Mesenchymal stem cell (in vitro differentiated cells and primary cell): Measurements from ENCODE around the gene APBA1.
A peak's percentile ranks its signal among the peaks of the same experiment; 100 is the strongest.

Experiments used
- DNase-seq: peaks from one replicate; pipeline ENCODE4 v3.0.0-alpha.2; 2013
- H2AFZ ChIP-seq: one replicate; pipeline ENCODE4 v1.6.1; 2013; ENCODE audit warnings: low read depth, mild to moderate bottlenecking, control low read depth, inconsistent platforms, low read length, moderate library complexity
- H2AK5ac ChIP-seq: 2 replicates; pipeline ENCODE4 v1.6.1; 2013; ENCODE audit warnings: low read length, moderate library complexity, mild to moderate bottlenecking, inconsistent platforms; ENCODE audit not compliant: severe bottlenecking
- H2BK120ac ChIP-seq: one replicate; pipeline ENCODE4 v1.6.1; 2013; ENCODE audit warnings: low read depth, mild to moderate bottlenecking, inconsistent platforms, low read length, moderate library complexity
- H2BK12ac ChIP-seq, 2 experiments: one replicate each; pipeline ENCODE4 v1.6.1; 2013; ENCODE audit warnings: inconsistent platforms in 2 of 2, low read length in 2 of 2, mild to moderate bottlenecking in 2 of 2, moderate library complexity in 2 of 2, control low read depth in 1 of 2
- H2BK15ac ChIP-seq: one replicate; pipeline ENCODE4 v1.6.1; 2013; ENCODE audit warnings: mild to moderate bottlenecking, low read depth, inconsistent platforms; ENCODE audit not compliant: poor library complexity, severe bottlenecking
- H2BK5ac ChIP-seq: 2 replicates; pipeline ENCODE4 v1.6.1; 2013; ENCODE audit warnings: low read depth, mild to moderate bottlenecking, low read length, control low read depth, inconsistent platforms; ENCODE audit not compliant: poor library complexity, severe bottlenecking
- H3K14ac ChIP-seq, 2 experiments: one replicate each; pipeline ENCODE4 v1.6.1; 2013; ENCODE audit warnings: inconsistent platforms in 2 of 2, low read length in 2 of 2, control low read depth in 1 of 2, mild to moderate bottlenecking in 1 of 2, moderate library complexity in 1 of 2
- H3K18ac ChIP-seq, 2 experiments: one replicate each; pipeline ENCODE4 v1.6.1; 2013; ENCODE audit warnings: inconsistent platforms in 2 of 2, low read length in 2 of 2, control low read depth in 1 of 2, low read depth in 1 of 2, mild to moderate bottlenecking in 1 of 2
- H3K23ac ChIP-seq, 2 experiments: one replicate each; pipeline ENCODE4 v1.6.1; 2013; ENCODE audit warnings: inconsistent platforms in 2 of 2, low read length in 2 of 2, mild to moderate bottlenecking in 2 of 2, moderate library complexity in 2 of 2, control low read depth in 1 of 2
- H3K27ac ChIP-seq: 2 replicates; pipeline ENCODE4 v1.5.1; 2013; ENCODE audit warnings: mild to moderate bottlenecking, moderate library complexity, low read length, control low read depth, inconsistent platforms; ENCODE audit not compliant: poor library complexity, severe bottlenecking
- H3K27me3 ChIP-seq, 2 experiments: 2 replicates each; pipeline versions ENCODE4 v1.6.1 to v1.7.0; 2013; ENCODE audit warnings: low read length in 2 of 2, mild to moderate bottlenecking in 2 of 2, moderate library complexity in 2 of 2, control low read depth in 1 of 2, inconsistent platforms in 1 of 2; ENCODE audit not compliant: control insufficient read depth in 1 of 2, insufficient read depth in 1 of 2
- H3K36me3 ChIP-seq, 2 experiments: 2 replicates each; pipeline versions ENCODE4 v1.6.1 to v1.7.0; 2013; ENCODE audit warnings: low read length in 2 of 2, control low read depth in 1 of 2, inconsistent platforms in 1 of 2, low read depth in 1 of 2, mild to moderate bottlenecking in 1 of 2; ENCODE audit not compliant: insufficient read depth in 2 of 2, control insufficient read depth in 1 of 2
- H3K4ac ChIP-seq, 2 experiments: one replicate each; pipeline ENCODE4 v1.6.1; 2013; ENCODE audit warnings: inconsistent platforms in 2 of 2, low read length in 2 of 2, mild to moderate bottlenecking in 2 of 2, moderate library complexity in 2 of 2, control low read depth in 1 of 2, low read depth in 1 of 2
- H3K4me1 ChIP-seq: 2 replicates; pipeline ENCODE4 v1.6.1; 2013; ENCODE audit warnings: low read depth, low read length, control low read depth; ENCODE audit not compliant: control insufficient read depth, insufficient read depth
- H3K4me2 ChIP-seq: 2 replicates; pipeline ENCODE4 v1.6.1; 2013; ENCODE audit warnings: low read length, mild to moderate bottlenecking, inconsistent platforms; ENCODE audit not compliant: poor library complexity, severe bottlenecking
- H3K4me3 ChIP-seq, 2 experiments: 2 replicates each; pipeline versions ENCODE4 v1.5.1 to v1.7.0; 2013; ENCODE audit warnings: low read length in 2 of 2, mild to moderate bottlenecking in 2 of 2, control low read depth in 1 of 2, low read depth in 1 of 2; ENCODE audit not compliant: insufficient read depth in 1 of 2
- H3K79me1 ChIP-seq: replicated peaks from 2 replicates; pipeline ENCODE4 v1.6.1; 2013; ENCODE audit warnings: mild to moderate bottlenecking, control low read depth, low read length, inconsistent platforms; ENCODE audit not compliant: poor library complexity, severe bottlenecking
- H3K9ac ChIP-seq: 2 replicates; pipeline ENCODE4 v1.7.0; 2013; ENCODE audit warnings: mild to moderate bottlenecking, low read length, moderate library complexity
- H3K9me3 ChIP-seq: 2 replicates; pipeline ENCODE4 v1.7.0; 2013; ENCODE audit warnings: mild to moderate bottlenecking, low read length; ENCODE audit not compliant: control insufficient read depth
- H4K8ac ChIP-seq: one replicate; pipeline ENCODE4 v1.6.1; 2013; ENCODE audit warnings: inconsistent platforms, mild to moderate bottlenecking, low read length, moderate library complexity
- H4K91ac ChIP-seq: one replicate; pipeline ENCODE4 v1.6.1; 2013; ENCODE audit warnings: mild to moderate bottlenecking, low read length, inconsistent platforms
- WGBS: methylation state at CpG from one replicate; pipeline ENCODE4 v1.1.7; 2013; ENCODE audit warnings: mixed read lengths; 5-methylcytosine and 5-hydroxymethylcytosine counted together

APBA1 gene

DNA sequence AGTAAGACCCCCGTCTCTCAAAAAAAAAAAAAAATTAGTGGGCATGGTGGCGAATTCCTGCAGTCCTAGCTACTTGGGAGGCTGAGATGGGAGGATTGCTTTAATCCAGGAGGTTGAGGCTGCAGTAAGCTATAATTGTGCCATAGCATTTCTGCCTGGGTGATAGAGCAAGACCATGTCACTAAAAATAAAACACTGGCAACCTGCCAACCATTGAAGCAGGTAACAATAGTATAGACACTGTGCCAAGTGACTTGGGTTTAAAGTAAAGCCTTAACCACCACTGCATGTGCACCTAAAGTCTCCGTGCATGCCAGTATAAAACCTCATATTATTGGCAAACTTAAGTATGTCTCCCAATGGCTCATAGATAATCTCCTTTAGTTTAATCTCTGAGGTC lies 3.4 kb upstream of the APBA1 start:
- Histone ChIP-seq H2AFZ (no peak overlapping the region), H2BK120ac (no peak overlapping the region), H3K4me1 (peaks cover 12% of the 10 kb centered on the region), H2BK15ac (no peak overlapping the region), H3K27me3 (no peaks in the 10 kb centered on the region), H3K4me3 (peak overlapping the region in 1 of 2 experiments; percentile 60), H3K4ac (peak overlapping the region in 1 of 2 experiments; percentile 58), H3K79me1 (peaks cover 2% of the 10 kb centered on the region), H3K4me2 (no peak overlapping the region), H2AK5ac (no peak overlapping the region), H3K23ac (no peak overlapping the region), H3K9me3 (no peaks in the 10 kb centered on the region), H3K36me3 (no peaks in the 10 kb centered on the region), H3K14ac (no peak overlapping the region), H4K8ac (no peak overlapping the region), H3K27ac (no peak overlapping the region), H4K91ac (no peak overlapping the region), H2BK5ac (no peak overlapping the region), H2BK12ac (peak overlapping the region in 1 of 2 experiments; percentile 11), H3K9ac (peak overlapping the region; percentile 61), H3K18ac (peak overlapping the region; percentile 37 to 66)
- DNase-seq = no peak
- 82% methylated on average over 3 of the region's 3 CpGs for WGBS

DNA sequence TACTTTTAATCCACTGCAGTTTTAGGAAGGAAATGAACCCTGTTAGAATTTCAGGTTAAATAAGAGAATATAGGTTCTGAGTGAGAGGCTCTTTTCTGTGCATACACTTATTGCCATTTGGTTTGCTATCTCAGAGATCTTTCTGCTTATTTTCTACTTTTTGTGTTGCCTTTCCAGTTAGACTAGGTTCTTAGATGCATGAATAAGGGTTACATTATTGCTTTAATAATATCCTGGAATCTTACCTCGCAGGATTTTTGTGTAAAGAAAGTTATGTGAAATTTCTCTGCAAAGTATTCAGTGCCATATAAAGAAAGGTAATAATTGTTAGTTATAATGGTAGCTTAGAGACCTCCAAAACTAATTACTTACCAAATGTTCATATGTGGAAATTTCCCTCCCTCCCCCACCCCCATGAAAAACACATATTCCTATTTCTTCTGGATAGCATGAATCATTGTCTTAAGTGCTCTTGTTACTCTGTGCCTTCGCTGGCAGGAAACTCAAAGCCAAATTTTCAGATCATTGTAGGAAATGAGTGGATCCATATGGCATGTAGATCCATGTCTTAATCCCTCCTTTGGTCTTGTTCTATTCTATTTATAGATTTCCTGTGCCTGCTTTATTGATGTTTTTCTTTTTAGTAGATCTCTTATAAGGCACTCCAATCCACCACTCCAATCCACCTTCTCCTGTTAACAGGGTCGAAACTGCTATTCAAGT lies 2.7 kb upstream of the APBA1 start:
- Histone ChIP-seq H3K9me3 (no peaks in the 10 kb centered on the region), H3K4me3 (peak overlapping the region in 1 of 2 experiments; percentile 60), H3K9ac (peak overlapping the region; percentile 61), H2BK15ac (no peak overlapping the region), H3K79me1 (peaks cover 2% of the 10 kb centered on the region), H2AFZ (no peak overlapping the region), H2AK5ac (no peak overlapping the region), H3K27me3 (no peaks in the 10 kb centered on the region), H3K14ac (no peak overlapping the region), H4K91ac (no peak overlapping the region), H2BK5ac (no peak overlapping the region), H3K4me1 (peaks cover 12% of the 10 kb centered on the region), H3K18ac (peak overlapping the region in 1 of 2 experiments; percentile 37), H3K36me3 (no peaks in the 10 kb centered on the region), H4K8ac (no peak overlapping the region), H3K23ac (no peak overlapping the region), H3K27ac (no peak overlapping the region), H2BK12ac (no peak overlapping the region), H3K4ac (no peak overlapping the region), H2BK120ac (no peak overlapping the region), H3K4me2 (no peak overlapping the region)
- 27% methylated on average over 3 of the region's 3 CpGs for WGBS
- peak; percentile 88 for DNase-seq

DNA sequence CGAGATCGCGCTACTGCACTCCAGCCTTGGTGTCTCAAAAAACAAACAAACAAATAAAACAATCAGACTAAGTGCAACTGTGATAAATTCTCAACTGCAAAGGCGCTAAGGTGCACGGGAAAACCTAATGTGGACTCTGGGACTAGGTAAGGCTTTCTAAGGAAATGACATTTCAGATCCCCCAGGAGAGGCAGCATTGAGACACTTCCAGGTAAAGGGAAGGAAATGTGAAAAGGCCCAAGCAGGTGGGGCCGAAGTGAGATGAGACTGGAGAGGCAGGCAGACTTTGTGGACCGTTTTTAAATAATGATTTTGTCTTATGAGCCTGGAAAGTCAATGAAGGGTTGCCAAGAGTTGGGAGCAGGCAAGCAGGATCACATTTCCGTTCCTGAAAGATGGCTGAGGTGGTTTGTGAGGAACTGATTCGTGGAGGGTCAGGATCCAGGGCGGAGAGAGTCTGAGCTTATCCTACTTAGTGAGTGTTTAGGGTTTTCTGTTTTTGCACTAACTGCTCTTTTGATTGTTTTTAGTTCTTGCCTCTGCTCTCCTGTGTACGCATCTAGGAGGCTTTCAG lies 2.0 kb upstream of the APBA1 start:
- Histone ChIP-seq H3K23ac (no peak overlapping the region), H3K4me3 (peak overlapping the region in 1 of 2 experiments; percentile 60), H3K4me1 (peaks cover 12% of the 10 kb centered on the region), H3K4me2 (no peak overlapping the region), H4K8ac (peak overlapping the region; percentile 37), H3K79me1 (peaks cover 2% of the 10 kb centered on the region), H2BK5ac (no peak overlapping the region), H2AFZ (no peak overlapping the region), H2AK5ac (no peak overlapping the region), H2BK120ac (no peak overlapping the region), H4K91ac (no peak overlapping the region), H3K4ac (peak overlapping the region in 1 of 2 experiments; percentile 7), H2BK12ac (peak overlapping the region in 1 of 2 experiments; percentile 49), H3K9me3 (no peaks in the 10 kb centered on the region), H3K27ac (no peak overlapping the region), H3K9ac (peak overlapping the region; percentile 51), H3K36me3 (no peaks in the 10 kb centered on the region), H3K18ac (no peak overlapping the region), H3K14ac (no peak overlapping the region), H2BK15ac (peak overlapping the region; percentile 60), H3K27me3 (no peaks in the 10 kb centered on the region)
- no peak for DNase-seq
- WGBS = 72% methylated on average over 8 of the region's 11 CpGs

DNA sequence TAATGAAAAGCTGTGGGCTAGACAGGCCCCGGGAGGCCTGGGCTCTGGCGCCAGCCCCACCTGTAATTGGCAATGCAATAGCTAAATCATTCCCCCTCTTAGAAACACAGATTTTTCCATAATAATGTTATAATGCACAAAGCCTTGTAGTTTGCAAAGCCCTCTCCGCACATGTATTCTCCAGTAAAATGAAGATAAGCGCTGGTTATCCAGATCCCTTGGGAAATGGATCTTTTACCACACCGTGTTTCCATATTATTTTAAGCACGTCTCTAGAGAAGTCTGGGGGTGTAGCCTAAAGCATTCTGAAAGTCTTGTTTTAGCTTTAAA lies 1.1 kb upstream of the APBA1 start:
- peak overlapping the region; percentile 87 for H3K9ac ChIP-seq
- peak overlapping the region; percentile 99 for H3K4me2 ChIP-seq
- no peak overlapping the region for H4K91ac ChIP-seq
- H3K27me3 ChIP-seq = no peaks in the 10 kb centered on the region
- H4K8ac ChIP-seq = peak overlapping the region; percentile 60
- no peak for DNase-seq
- no peak overlapping the region for H2AK5ac ChIP-seq
- H2BK120ac ChIP-seq = no peak overlapping the region
- H2BK15ac ChIP-seq = no peak overlapping the region
- H3K4me1 ChIP-seq = peaks cover 12% of the 10 kb centered on the region
- H3K18ac ChIP-seq = peak overlapping the region in 1 of 2 experiments; percentile 72
- peaks cover 2% of the 10 kb centered on the region for H3K79me1 ChIP-seq
- H2BK5ac ChIP-seq = no peak overlapping the region
- WGBS = 75% methylated on average over 6 of the region's 6 CpGs
- H3K23ac ChIP-seq = no peak overlapping the region
- H3K4me3 ChIP-seq = peak overlapping the region; percentile 48 to 95
- H2AFZ ChIP-seq = peak overlapping the region; percentile 73
- peak overlapping the region; percentile 66 for H3K27ac ChIP-seq
- H3K9me3 ChIP-seq = no peaks in the 10 kb centered on the region
- H3K14ac ChIP-seq = no peak overlapping the region
- H3K4ac ChIP-seq = no peak overlapping the region
- H2BK12ac ChIP-seq = peak overlapping the region in 1 of 2 experiments; percentile 59
- H3K36me3 ChIP-seq = no peaks in the 10 kb centered on the region
